NT2/D1 (cell line): ENCODE data around the gene TMEM91.

Experiments
- YY1 ChIP-seq: IDR thresholded peaks from 2 replicates; pipeline ENCODE4 v1.6.1; 2011; ENCODE audit not compliant: insufficient read length, insufficient read depth
- ZNF274 ChIP-seq: IDR thresholded peaks from 2 replicates; pipeline ENCODE4 v1.6.1; 2011; ENCODE audit warnings: mild to moderate bottlenecking, low read depth, low read length

DNA sequence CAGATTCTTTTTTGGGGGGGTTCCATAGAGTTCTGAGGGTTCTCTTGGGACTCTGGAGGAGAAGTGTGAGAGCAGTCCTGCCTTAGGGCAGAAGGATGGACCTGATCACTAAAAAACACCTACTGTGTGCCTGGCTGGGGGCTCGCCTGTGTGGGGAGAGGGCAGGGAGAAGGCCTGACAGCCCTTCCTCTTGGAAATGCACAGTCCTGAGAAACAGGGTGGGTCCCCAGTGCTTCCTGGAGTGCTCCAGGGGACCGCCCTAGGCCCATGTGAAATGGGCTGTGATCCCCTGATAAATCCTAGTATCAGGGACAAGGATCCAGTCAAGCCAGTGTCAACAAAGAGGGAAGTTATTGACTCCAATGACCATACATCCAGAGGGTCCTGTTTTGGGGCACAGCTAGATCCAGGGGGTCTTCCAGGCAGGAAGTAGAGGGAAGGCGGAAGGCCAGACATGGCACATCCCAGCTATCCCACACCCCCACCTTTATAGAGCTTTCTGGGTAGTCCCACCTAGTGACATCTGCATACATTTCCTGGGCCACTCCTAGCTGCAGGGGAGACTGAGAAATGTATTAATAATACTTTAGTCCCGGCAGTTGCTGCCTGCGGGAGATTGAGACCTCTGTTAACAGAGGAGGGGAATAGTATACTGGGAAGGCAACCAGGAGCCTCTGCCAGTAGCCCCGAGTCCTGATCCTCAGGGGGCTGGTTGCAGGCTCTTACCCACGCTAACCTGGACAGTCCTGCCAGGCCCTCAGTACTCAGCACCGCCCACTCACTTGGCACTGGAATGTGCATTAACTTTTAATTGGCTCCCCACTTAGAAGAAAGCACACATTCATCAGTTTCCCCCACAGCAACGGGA, 35.0 kb downstream of the TMEM91 start:
- TF ChIP-seq ZNF274: no peak
- no peak for TF ChIP-seq YY1
